Smooth muscle cell (in vitro differentiated cells): ENCODE data around the gene SNX17. TPM values are rescaled to one million over a fixed set of nuclear protein-coding genes. Genes with fewer than 3 reads are reported as not detected.

ENCODE experiments used
- DNase-seq: peaks from one replicate; lab custom pipeline; 2025; ENCODE audit not compliant: unreplicated experiment; lab: John Stamatoyannopoulos, UW
- H2AFZ ChIP-seq: fragments of 200-600 bp; sonication (generic); 2 replicates; pipeline ENCODE4 v1.6.0; 2016; ENCODE audit warnings: antibody characterized with exemption, low read depth, mild to moderate bottlenecking
- H3F3A ChIP-seq: fragments of 200-600 bp; sonication (generic); 2 replicates; pipeline ENCODE4 v1.6.0; 2017; ENCODE audit warnings: antibody characterized with exemption, low read depth
- H3K27ac ChIP-seq: fragments of 200-600 bp; sonication (generic); 2 replicates; pipeline ENCODE4 v1.5.1; 2016; ENCODE audit warnings: low read depth, mild to moderate bottlenecking
- H3K27me3 ChIP-seq: fragments of 200-600 bp; sonication (generic); 2 replicates; pipeline ENCODE4 v1.6.1; 2016; ENCODE audit warnings: low read depth, mild to moderate bottlenecking
- H3K36me3 ChIP-seq: fragments of 200-600 bp; sonication (generic); 2 replicates; pipeline ENCODE4 v1.5.1; 2016; ENCODE audit warnings: low read depth
- H3K4me1 ChIP-seq: fragments of 200-600 bp; sonication (generic); 2 replicates; pipeline ENCODE4 v1.5.1; 2016; ENCODE audit warnings: low read depth
- H3K4me2 ChIP-seq: fragments of 200-600 bp; sonication (generic); 2 replicates; pipeline ENCODE4 v1.6.0; 2016; ENCODE audit warnings: mild to moderate bottlenecking
- H3K4me3 ChIP-seq: fragments of 200-600 bp; sonication (generic); 2 replicates; pipeline ENCODE4 v1.5.1; 2016; ENCODE audit warnings: mild to moderate bottlenecking
- H3K79me2 ChIP-seq: fragments of 200-600 bp; sonication (generic); 2 replicates; pipeline ENCODE4 v1.6.0; 2016; ENCODE audit warnings: low read depth, mild to moderate bottlenecking
- H3K9ac ChIP-seq: fragments of 200-600 bp; sonication (generic); 2 replicates; pipeline ENCODE4 v1.6.0; 2016; ENCODE audit warnings: low read depth
- H3K9me3 ChIP-seq: fragments of 200-600 bp; sonication (generic); replicated peaks from 2 replicates; pipeline ENCODE4 v1.5.1; 2016; ENCODE audit warnings: low read depth
- H4K20me1 ChIP-seq: fragments of 200-600 bp; sonication (generic); 2 replicates; pipeline ENCODE4 v1.6.0; 2016; ENCODE audit warnings: low read depth
- WGBS: methylation state at CpG from one replicate; pipeline ENCODE4 v1.1.7; 2016; ENCODE audit warnings: low lambda C conversion rate; 5-methylcytosine and 5-hydroxymethylcytosine counted together
- polyA plus RNA-seq: library from polyadenylated mRNA; unstranded; fragments of >200 nt; fragmentation: Nextera tagmentation; extraction: Ambion mirVana; gene quantifications from 2 replicates; pipeline ENCODE4 v1.2.1, GENCODE V29; 2016
- total RNA-seq: library from RNA; depleted of rRNA; stranded (reverse); fragments of >200 nt; gene quantifications from 2 replicates; pipeline ENCODE4 v1.2.3, GENCODE V29; 2014
- TF ChIP-seq, protein P1 (sequence below): fragments of 200-600 bp; sonication (generic); IDR thresholded peaks from 2 replicates; pipeline ENCODE4 v1.5.1; 2017; ENCODE audit warnings: borderline replicate concordance, mild to moderate bottlenecking, antibody characterized with exemption; ENCODE audit not compliant: insufficient read depth, poor library complexity, severe bottlenecking

Gene SNX17
- total and polyA plus RNA-seq, 2 experiments from 2014 or later = 84.5 to 155 TPM

DNA sequence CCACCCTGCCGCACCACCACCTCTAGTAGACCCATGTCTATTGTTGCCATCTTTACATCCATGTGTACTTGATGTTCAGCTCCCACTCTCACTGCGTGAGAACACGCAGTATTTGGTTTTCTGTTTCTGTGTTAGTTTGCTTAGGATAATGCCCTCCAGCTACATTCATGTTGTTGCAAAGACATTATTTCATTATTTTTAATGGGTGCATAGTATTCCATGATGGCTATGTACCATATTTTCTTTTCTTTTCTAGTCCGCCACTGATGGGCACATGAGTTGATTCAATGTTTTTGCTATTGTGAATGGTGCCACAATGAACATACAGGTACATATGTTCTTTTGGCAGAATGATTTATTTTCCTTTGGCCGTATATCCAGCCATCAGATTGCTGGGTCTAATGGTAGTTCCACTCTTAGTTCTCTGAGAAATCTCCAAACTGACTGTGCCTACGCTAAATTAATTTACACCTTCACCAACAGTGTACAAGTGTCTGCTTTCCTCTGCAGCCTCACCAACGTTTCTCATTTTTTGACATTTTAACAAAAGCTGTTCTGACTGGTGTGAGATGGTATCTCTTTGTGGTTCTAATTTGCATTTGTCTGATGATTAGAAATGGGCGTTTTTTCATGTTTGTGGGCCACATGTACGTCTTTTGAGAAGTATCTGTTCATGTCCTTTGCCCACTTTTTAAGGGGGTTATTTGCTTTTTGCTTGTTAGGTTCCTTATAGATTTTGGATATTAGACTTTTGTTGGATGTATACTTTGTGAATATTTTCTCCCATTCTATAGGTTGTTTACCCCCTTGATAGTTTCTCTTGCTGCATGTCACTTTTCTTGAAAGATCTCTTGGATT is 20.6 kb downstream of the SNX17 start:
- Histone ChIP-seq H4K20me1 (peaks cover 19% of the 10 kb centered on the region), H2AFZ (no peak overlapping the region), H3K9me3 (no peaks in the 10 kb centered on the region), H3F3A (no peaks in the 10 kb centered on the region), H3K27me3 (no peaks in the 10 kb centered on the region), H3K27ac (no peak overlapping the region), H3K9ac (no peak overlapping the region), H3K79me2 (peaks cover 73% of the 10 kb centered on the region), H3K4me2 (no peak overlapping the region), H3K4me1 (no peaks in the 10 kb centered on the region), H3K4me3 (no peak overlapping the region), H3K36me3 (no peaks in the 10 kb centered on the region)
- WGBS = 98% methylated on average over 9 of the region's 9 CpGs
- no peak for DNase-seq
- TF ChIP-seq, protein P1, sequence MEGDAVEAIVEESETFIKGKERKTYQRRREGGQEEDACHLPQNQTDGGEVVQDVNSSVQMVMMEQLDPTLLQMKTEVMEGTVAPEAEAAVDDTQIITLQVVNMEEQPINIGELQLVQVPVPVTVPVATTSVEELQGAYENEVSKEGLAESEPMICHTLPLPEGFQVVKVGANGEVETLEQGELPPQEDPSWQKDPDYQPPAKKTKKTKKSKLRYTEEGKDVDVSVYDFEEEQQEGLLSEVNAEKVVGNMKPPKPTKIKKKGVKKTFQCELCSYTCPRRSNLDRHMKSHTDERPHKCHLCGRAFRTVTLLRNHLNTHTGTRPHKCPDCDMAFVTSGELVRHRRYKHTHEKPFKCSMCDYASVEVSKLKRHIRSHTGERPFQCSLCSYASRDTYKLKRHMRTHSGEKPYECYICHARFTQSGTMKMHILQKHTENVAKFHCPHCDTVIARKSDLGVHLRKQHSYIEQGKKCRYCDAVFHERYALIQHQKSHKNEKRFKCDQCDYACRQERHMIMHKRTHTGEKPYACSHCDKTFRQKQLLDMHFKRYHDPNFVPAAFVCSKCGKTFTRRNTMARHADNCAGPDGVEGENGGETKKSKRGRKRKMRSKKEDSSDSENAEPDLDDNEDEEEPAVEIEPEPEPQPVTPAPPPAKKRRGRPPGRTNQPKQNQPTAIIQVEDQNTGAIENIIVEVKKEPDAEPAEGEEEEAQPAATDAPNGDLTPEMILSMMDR = no peak

DNA sequence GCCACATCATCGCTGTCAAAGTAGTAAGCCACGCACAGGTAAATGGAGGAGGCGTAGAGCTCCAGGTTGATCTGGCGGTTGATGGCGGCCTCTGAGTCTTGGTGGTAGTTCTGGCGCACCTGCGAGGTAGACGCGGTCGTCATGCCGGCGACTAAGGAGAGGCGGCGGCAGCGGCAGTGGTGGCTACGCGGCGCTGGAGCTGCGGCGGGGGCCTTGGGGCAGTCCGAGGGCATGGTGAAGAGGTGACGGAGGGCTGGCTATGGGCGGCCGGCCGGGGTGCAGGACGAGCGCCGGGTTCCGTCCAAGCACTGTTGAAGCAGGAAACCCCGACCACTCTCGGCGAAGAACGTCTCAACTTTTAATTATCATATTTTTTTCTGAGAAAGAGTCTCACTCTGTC is 22.8 kb downstream of the SNX17 start:
- no peaks in the 10 kb centered on the region for H3K4me1 ChIP-seq
- TF ChIP-seq, protein P1 = no peak
- no peaks in the 10 kb centered on the region for H3F3A ChIP-seq
- no peak overlapping the region for H3K4me2 ChIP-seq
- WGBS = 98% methylated on average over 29 of the region's 33 CpGs
- H3K27ac ChIP-seq = no peak overlapping the region
- H3K36me3 ChIP-seq = no peaks in the 10 kb centered on the region
- peaks cover 40% of the 10 kb centered on the region for H4K20me1 ChIP-seq
- H3K27me3 ChIP-seq = no peaks in the 10 kb centered on the region
- DNase-seq = no peak
- H3K9me3 ChIP-seq = no peaks in the 10 kb centered on the region
- no peak overlapping the region for H2AFZ ChIP-seq
- no peak overlapping the region for H3K9ac ChIP-seq
- H3K4me3 ChIP-seq = no peak overlapping the region
- peaks cover 92% of the 10 kb centered on the region for H3K79me2 ChIP-seq

DNA sequence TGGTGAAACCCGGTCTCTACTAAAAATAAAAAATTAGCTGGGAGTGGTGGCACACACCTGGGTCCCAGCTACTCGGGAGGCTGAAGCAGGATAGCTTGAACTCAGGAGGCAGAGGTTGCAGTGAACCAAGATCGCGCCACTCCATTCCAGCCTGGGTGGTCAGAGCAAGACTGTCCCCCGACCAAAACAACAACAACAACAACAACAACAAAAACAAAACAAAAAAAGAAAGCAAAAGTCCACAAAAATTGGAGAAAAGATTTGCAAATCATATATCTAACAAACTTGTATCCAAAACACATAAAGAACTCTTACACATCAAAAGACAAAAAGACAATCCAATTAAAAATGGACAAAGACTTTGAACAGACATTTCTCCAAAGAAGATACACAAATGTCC is 28.5 kb downstream of the SNX17 start:
- peaks cover 100% of the 10 kb centered on the region for H3K79me2 ChIP-seq
- H3K9ac ChIP-seq = no peak overlapping the region
- TF ChIP-seq, protein P1 = no peak
- DNase-seq = no peak
- H2AFZ ChIP-seq = no peak overlapping the region
- no peaks in the 10 kb centered on the region for H3F3A ChIP-seq
- H4K20me1 ChIP-seq = peaks cover 75% of the 10 kb centered on the region
- H3K4me3 ChIP-seq = no peak overlapping the region
- H3K9me3 ChIP-seq = no peaks in the 10 kb centered on the region
- WGBS = 97% methylated on average over 5 of the region's 5 CpGs
- no peaks in the 10 kb centered on the region for H3K4me1 ChIP-seq
- H3K4me2 ChIP-seq = no peak overlapping the region
- H3K36me3 ChIP-seq = no peaks in the 10 kb centered on the region
- H3K27ac ChIP-seq = no peak overlapping the region
- no peaks in the 10 kb centered on the region for H3K27me3 ChIP-seq
